Sigmoid colon (tissue), 7 donors: ENCODE data around the gene PACC1. TPM values are rescaled to one million over a fixed set of nuclear protein-coding genes. Genes with fewer than 3 reads are reported as not detected.
"Not testable (repeated sequence)": the region's sequence is repeated elsewhere in the genome, so short reads cannot be mapped to it uniquely, and the experiment has no call there.

ENCODE experiments used
- DNase-seq: peaks from one replicate; pipeline ENCODE4 v3.0.0-alpha.2; 2019
- H3K27ac ChIP-seq, 4 donors: fragments of 200-600 bp; sonication (generic); one replicate each; pipeline ENCODE4 v1.5.1; 2016 to 2019; ENCODE audit warnings: mild to moderate bottlenecking in 1 of 4
- H3K27me3 ChIP-seq, 3 donors: fragments of 200-600 bp; sonication (generic); one replicate each; pipeline ENCODE4 v1.5.1; 2019; ENCODE audit warnings: mild to moderate bottlenecking in 1 of 3
- H3K36me3 ChIP-seq, 4 donors: fragments of 200-600 bp; sonication (generic); one replicate each; pipeline ENCODE4 v1.5.1; 2016 to 2019
- H3K4me1 ChIP-seq, 4 donors: fragments of 200-600 bp; sonication (generic); one replicate each; pipeline ENCODE4 v1.5.1; 2017 to 2019
- H3K4me3 ChIP-seq, 4 donors: fragments of 200-600 bp; sonication (generic); one replicate each; pipeline ENCODE4 v1.5.1; 2017 to 2019; ENCODE audit warnings: mild to moderate bottlenecking in 2 of 4, moderate library complexity in 1 of 4
- H3K9me3 ChIP-seq, 4 donors: fragments of 200-600 bp in 3 of 4; sonication (generic) in 3 of 4; one replicate each; pipeline versions ENCODE4 v1.5.1 to v1.6.1; 2013 to 2019
- CTCF ChIP-seq, 4 experiments: fragments of 450-650 bp in 3 of 4; fragments of 200-600 bp in 1 of 4; IDR thresholded peaks; one replicate each; pipeline ENCODE4 v1.5.1; 2016 to 2019; ENCODE audit warnings: antibody characterized with exemption in 4 of 4, mild to moderate bottlenecking in 3 of 4, moderate library complexity in 2 of 4
- EP300 ChIP-seq, 4 donors: sonication (generic); formaldehyde crosslinking; IDR thresholded peaks; one replicate each; pipeline ENCODE4 v1.6.1; 2017; ENCODE audit warnings: antibody characterized with exemption in 4 of 4
- POLR2A ChIP-seq, 2 donors: fragments of 450-650 bp; IDR thresholded peaks; one replicate each; pipeline ENCODE4 v1.6.1; 2016; ENCODE audit warnings: antibody characterized with exemption in 2 of 2, mild to moderate bottlenecking in 2 of 2, moderate library complexity in 2 of 2
- POLR2AphosphoS5 ChIP-seq, 4 donors: sonication (generic); formaldehyde crosslinking; IDR thresholded peaks; one replicate each; pipeline ENCODE4 v1.6.1; 2017; ENCODE audit warnings: antibody characterized with exemption in 4 of 4
- WGBS, 2 donors: extraction: QIAGEN DNeasy Blood & Tissue Kit; methylation state at CpG; one replicate each; pipeline ENCODE4 v1.1.7; 2013; 5-methylcytosine and 5-hydroxymethylcytosine counted together
- intact Hi-C: fragments of 100-400 bp; cut with DNase I; formaldehyde crosslinking; loops from one replicate; pipeline ENCODE4 v1.15.1; 2023
- polyA plus RNA-seq, 3 donors: library from polyadenylated mRNA; stranded (reverse); fragments of 200-250 nt; gene quantifications; one replicate each; pipeline ENCODE4 v1.2.3, GENCODE V29; 2013
- total RNA-seq, 4 donors: library from RNA; depleted of rRNA; stranded (reverse); fragments of >200 nt; gene quantifications; one replicate each; pipeline ENCODE4 v1.1.0, GENCODE V29; 2016
- donor health status: healthy with polysubstance abuse.
- donor health status: Bipolar disorder and iron deficiency.
- donor health status: healthy.

Gene PACC1
- total and polyA plus RNA-seq, 7 donors, result 0.60 to 6.9 (median 2.9) TPM

DNA sequence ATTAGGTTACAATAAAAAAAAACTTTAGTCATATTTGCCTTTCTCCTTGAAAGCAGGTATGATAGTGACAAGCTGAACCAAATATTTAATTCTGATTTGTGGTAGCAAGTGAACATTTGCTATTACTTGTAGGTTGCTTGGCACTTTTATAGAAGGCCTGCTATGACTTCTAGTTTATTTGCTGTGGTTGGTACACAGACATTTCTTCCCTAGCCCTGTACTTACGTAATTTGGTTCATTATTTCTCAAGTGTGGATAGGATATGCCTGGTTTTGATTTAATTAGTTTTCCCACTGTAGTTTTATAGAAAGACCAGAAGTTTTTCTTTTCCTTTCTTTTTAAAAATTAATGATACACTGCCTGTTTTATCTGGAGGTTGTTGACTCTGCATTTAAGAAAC lies 73.6 kb downstream of the PACC1 start:
- 93 to 94% methylated on average over 1 of the region's 1 CpG for WGBS, 2 donors

GRCh38 chr1:212329105-212329504 lies 85.6 kb downstream of the PACC1 start:
- H3K27ac ChIP-seq, result no peak overlapping the region
- WGBS, 2 donors, result 96% methylated on average over 2 of the region's 2 CpGs
- no peak for DNase-seq
- no peaks in the 10 kb centered on the region for H3K9me3 ChIP-seq
- peaks cover 0 to 13% (median 7%) of the 10 kb centered on the region in 4 donors for H3K36me3 ChIP-seq
- peaks cover 0 to 6% (median 2%) of the 10 kb centered on the region in 4 donors for H3K4me1 ChIP-seq
- no peaks in the 10 kb centered on the region for H3K27me3 ChIP-seq
- TF ChIP-seq EP300 (IDR thresholded peaks at IDR 0.05) (no peak), POLR2A (IDR thresholded peaks at IDR 0.05) (no peak), POLR2AphosphoS5 (IDR thresholded peaks at IDR 0.05) (no peak), CTCF (IDR thresholded peaks at IDR 0.05) (no peak)
- intact Hi-C loops, result no loop called here
- no peak overlapping the region for H3K4me3 ChIP-seq

More for the DNA sequence above, 73.6 kb downstream of the PACC1 start:
- Histone ChIP-seq H3K9me3 (no peaks in the 10 kb centered on the region), H3K4me1 (no peaks in the 10 kb centered on the region), H3K36me3 (peaks cover 0 to 44% (median 0%) of the 10 kb centered on the region in 4 donors), H3K27me3 (no peaks in the 10 kb centered on the region), H3K27ac (no peak overlapping the region), H3K4me3 (no peak overlapping the region)
- TF ChIP-seq POLR2AphosphoS5 (IDR thresholded peaks at IDR 0.05), result no peak
- TF ChIP-seq EP300 (IDR thresholded peaks at IDR 0.05), result no peak
- TF ChIP-seq CTCF (IDR thresholded peaks at IDR 0.05), result no peak
- TF ChIP-seq POLR2A (IDR thresholded peaks at IDR 0.05), result no peak
- DNase-seq, result no peak
- intact Hi-C loops, result no loop called here

GRCh38 chr1:212328248-212328647 lies 86.4 kb downstream of the PACC1 start:
- Histone ChIP-seq H3K4me1 (peaks cover 0 to 6% (median 2%) of the 10 kb centered on the region in 4 donors), H3K4me3 (no peak overlapping the region), H3K9me3 (no peaks in the 10 kb centered on the region), H3K27me3 (no peaks in the 10 kb centered on the region), H3K27ac (no peak overlapping the region), H3K36me3 (peaks cover 0 to 7% (median 0%) of the 10 kb centered on the region in 4 donors)
- TF ChIP-seq EP300 (IDR thresholded peaks at IDR 0.05) (no peak), POLR2AphosphoS5 (IDR thresholded peaks at IDR 0.05) (no peak), POLR2A (IDR thresholded peaks at IDR 0.05) (no peak), CTCF (IDR thresholded peaks at IDR 0.05) (no peak)
- WGBS, 2 donors, result 86 to 90% methylated on average over 4 of the region's 4 CpGs
- DNase-seq, result no peak
- intact Hi-C loops, result no loop called here

DNA sequence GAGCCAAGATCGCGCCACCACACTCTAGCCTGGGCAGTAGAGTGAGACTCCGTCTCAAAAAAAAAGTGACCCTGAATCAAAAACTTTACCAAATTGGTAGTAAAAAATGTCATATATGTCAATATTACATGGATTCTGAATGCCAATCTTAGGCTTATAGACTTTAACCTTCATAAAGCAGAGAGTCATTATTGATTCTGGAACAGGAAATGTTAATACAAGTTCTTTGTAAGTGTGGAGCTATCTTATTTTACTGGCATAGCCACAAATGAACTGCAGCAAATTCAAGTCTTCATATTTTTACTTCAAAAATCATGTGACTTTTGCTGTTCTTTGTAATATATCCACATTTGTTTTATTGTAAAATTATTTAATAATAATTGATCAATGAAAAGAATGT lies 88.1 kb downstream of the PACC1 start:
- Histone ChIP-seq H3K27ac (no peak overlapping the region), H3K9me3 (no peaks in the 10 kb centered on the region), H3K27me3 (no peaks in the 10 kb centered on the region), H3K4me1 (peaks cover 0 to 9% (median 2%) of the 10 kb centered on the region in 4 donors), H3K4me3 (no peak overlapping the region), H3K36me3 (no peaks in the 10 kb centered on the region)
- DNase-seq, result no peak
- intact Hi-C loops, result no loop called here
- TF ChIP-seq POLR2A (IDR thresholded peaks at IDR 0.05), result no peak
- 83 to 96% methylated on average over 3 of the region's 3 CpGs for WGBS, 2 donors

DNA sequence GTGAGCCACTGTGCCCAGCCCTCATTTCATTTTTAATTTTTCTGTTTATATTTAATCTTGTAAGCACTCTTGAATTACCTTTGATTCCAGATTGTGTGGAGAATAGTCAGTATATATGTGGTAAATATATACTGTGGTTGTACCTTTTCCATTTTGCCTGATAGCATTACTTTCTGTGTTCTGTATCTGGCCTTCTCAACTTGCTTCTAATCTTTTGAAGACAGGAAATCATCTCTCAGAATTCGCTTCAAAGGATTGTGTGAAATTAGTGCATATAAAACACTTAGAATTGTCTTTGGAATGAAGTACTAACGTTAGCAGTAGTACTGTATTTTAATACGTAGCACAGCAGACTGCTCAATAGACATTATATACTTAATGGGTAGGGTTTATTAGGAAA lies 91.6 kb downstream of the PACC1 start:
- WGBS, 2 donors, result 50 to 71% methylated on average over 3 of the region's 3 CpGs
- Histone ChIP-seq H3K27ac (no peak overlapping the region), H3K27me3 (no peaks in the 10 kb centered on the region), H3K4me1 (peaks cover 0 to 9% (median 2%) of the 10 kb centered on the region in 4 donors), H3K4me3 (no peak overlapping the region), H3K36me3 (no peaks in the 10 kb centered on the region), H3K9me3 (no peaks in the 10 kb centered on the region)
- DNase-seq, result no peak
- intact Hi-C loops, result no loop called here
- TF ChIP-seq CTCF (IDR thresholded peaks at IDR 0.05) (no peak), POLR2AphosphoS5 (IDR thresholded peaks at IDR 0.05) (no peak), POLR2A (IDR thresholded peaks at IDR 0.05) (no peak), EP300 (IDR thresholded peaks at IDR 0.05) (no peak)

DNA sequence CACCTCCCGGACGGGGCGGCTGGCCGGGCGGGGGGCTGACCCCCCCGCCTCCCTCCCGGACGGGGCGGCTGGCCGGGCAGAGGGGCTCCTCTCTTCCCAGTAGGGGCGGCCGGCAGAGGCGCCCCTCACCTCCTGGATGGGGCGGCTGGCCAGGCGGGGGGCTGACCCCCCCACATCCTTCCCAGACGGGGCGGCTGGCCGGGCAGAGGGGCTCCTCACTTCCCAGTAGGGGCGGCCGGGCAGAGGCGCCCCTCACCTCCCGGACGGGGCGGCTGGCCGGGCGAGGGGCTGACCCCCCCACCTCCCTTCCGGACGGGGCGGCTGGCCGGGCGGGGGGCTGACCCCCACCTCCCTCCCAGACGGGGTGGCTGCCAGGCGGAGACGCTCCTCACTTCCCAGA lies 93.7 kb downstream of the PACC1 start:
- H3K9me3 ChIP-seq, H3K36me3 ChIP-seq, H3K4me3 ChIP-seq, intact Hi-C loops, DNase-seq, H3K27me3 ChIP-seq, H3K4me1 ChIP-seq, H3K27ac ChIP-seq: not testable (repeated sequence)
- WGBS, 2 donors, result 96 to 97% methylated on average over 16 to 20 of the region's 34 CpGs
